HEK293T (cell line): ENCODE results near the gene LMOD1.

Experiments used
- BHLHE40 ChIP-seq: fragments of 450-650 bp; IDR thresholded peaks from 2 replicates; pipeline ENCODE4 v1.6.1; 2016; ENCODE audit warnings: mild to moderate bottlenecking, moderate library complexity, borderline replicate concordance
- CTBP1 ChIP-seq: fragments of 450-650 bp; IDR thresholded peaks from 2 replicates; pipeline ENCODE4 v1.6.1; 2016; ENCODE audit warnings: borderline replicate concordance
- FOXK2 ChIP-seq: fragments of 450-650 bp; IDR thresholded peaks from 2 replicates; pipeline ENCODE4 v1.6.1; 2016; ENCODE audit warnings: mild to moderate bottlenecking
- FOXM1 ChIP-seq: fragments of 450-650 bp; IDR thresholded peaks from 2 replicates; pipeline ENCODE4 v1.6.1; 2017; ENCODE audit warnings: mild to moderate bottlenecking, borderline replicate concordance
- LEF1 ChIP-seq: fragments of 450-650 bp; IDR thresholded peaks from 2 replicates; pipeline ENCODE4 v1.6.1; 2017; ENCODE audit warnings: mild to moderate bottlenecking, borderline replicate concordance
- PKNOX1 ChIP-seq: fragments of 450-650 bp; IDR thresholded peaks from 2 replicates; pipeline ENCODE4 v1.6.1; 2016
- SP1 ChIP-seq: fragments of 450-650 bp; IDR thresholded peaks from 2 replicates; pipeline ENCODE4 v1.6.1; 2017
- SUZ12 ChIP-seq: fragments of 450-650 bp; IDR thresholded peaks from 2 replicates; pipeline ENCODE4 v1.6.1; 2016; ENCODE audit warnings: mild to moderate bottlenecking
- TARDBP ChIP-seq: fragments of 450-650 bp; IDR thresholded peaks from 2 replicates; pipeline ENCODE4 v1.6.1; 2016
- ZNF384 ChIP-seq: fragments of 450-650 bp; IDR thresholded peaks from 2 replicates; pipeline ENCODE4 v1.6.1; 2016

GRCh38 chr1:201925981-201926645, 20.2 kb downstream of the LMOD1 start:
- TF ChIP-seq CTBP1 (no peak), FOXK2 (no peak), PKNOX1 (no peak), FOXM1 (no peak), SP1 (no peak), TARDBP (no peak), SUZ12 (no peak), LEF1 (no peak), ZNF384 (no peak), BHLHE40 (no peak)
